ENCODE results near the gene TAGLN3. TPM values are rescaled to one million over a fixed set of nuclear protein-coding genes. Genes with fewer than 3 reads are reported as not detected.

The TAGLN3 gene
- total RNA-seq, 2 donors from 2014 or later = 3.2 TPM; not detected in 1

DNA sequence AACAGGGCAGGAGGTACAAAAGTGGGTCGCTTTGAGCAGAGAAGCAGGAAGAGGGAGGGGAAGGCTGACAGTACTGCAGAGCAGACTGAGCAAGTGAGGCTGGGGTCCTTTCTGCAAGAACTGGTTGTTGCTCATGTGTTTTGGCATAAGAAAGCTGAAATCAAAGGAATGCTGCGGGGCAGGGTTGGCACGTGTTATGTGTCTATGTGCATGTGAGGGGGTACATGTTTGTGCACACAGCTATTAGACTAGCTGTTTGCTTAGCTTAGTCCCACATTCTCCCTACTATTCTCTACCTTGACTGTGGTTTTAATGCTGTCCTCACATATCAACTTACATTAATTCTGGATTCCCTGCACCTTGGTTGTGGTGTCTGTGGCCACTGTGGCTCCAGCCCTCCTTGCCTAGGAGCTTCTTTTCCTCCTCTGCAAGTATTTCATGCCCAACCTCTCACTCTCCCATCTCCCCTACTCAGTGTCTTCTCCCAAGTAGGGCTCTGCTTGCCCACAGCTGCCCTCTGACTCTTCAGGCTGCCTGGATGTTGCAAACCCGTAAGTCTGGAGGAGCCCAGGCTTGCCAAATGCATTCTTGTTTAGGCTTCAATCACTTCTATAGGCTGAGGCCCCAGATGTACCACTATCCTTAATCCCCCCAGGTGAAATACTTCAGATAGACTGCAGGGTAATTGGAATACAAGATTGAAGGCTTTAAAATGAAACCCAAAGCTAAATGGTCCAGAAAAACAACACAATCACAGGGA is 4.8 kb downstream of the TAGLN3 start:
- no peak for DNase-seq (ENCODE audit: low spot score)

DNA sequence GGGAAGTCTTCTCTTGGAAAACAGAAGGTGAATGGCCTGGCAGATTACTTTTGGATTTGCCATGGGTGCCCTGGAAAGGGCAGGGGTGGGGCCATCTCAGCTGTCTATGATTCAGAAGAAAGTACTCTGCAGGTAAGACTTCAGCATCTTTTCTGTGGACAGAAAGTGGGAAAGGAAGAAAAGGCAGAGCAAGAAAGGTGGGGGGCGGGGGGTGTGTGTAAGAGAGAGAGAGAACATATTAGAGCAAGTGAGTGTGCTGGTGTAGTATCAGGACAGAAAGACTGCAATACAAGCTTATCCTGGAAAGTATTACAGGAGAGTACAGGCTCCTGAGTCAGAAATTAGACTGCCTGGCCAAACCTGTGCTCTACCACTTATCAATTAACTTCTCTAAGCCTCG is 5.5 kb downstream of the TAGLN3 start:
- Histone ChIP-seq H3K4me1 (replicated peaks) (no peaks in the 10 kb centered on the region), H3K4me3 (no peak overlapping the region), H3K36me3 (no peaks in the 10 kb centered on the region), H3K27ac (no peak overlapping the region), H3K27me3 (replicated peaks; ENCODE audit: insufficient read depth) (no peaks in the 10 kb centered on the region), H3K9me3 (no peaks in the 10 kb centered on the region)
- TF ChIP-seq, protein P1, sequence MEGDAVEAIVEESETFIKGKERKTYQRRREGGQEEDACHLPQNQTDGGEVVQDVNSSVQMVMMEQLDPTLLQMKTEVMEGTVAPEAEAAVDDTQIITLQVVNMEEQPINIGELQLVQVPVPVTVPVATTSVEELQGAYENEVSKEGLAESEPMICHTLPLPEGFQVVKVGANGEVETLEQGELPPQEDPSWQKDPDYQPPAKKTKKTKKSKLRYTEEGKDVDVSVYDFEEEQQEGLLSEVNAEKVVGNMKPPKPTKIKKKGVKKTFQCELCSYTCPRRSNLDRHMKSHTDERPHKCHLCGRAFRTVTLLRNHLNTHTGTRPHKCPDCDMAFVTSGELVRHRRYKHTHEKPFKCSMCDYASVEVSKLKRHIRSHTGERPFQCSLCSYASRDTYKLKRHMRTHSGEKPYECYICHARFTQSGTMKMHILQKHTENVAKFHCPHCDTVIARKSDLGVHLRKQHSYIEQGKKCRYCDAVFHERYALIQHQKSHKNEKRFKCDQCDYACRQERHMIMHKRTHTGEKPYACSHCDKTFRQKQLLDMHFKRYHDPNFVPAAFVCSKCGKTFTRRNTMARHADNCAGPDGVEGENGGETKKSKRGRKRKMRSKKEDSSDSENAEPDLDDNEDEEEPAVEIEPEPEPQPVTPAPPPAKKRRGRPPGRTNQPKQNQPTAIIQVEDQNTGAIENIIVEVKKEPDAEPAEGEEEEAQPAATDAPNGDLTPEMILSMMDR (IDR thresholded peaks at IDR 0.05) = no peak
- no peak for TF ChIP-seq POLR2A (IDR thresholded peaks at IDR 0.05)
- TF ChIP-seq POLR2AphosphoS5 (IDR thresholded peaks at IDR 0.05) = no peak
- WGBS = 89% methylated on average over 2 of the region's 2 CpGs
- intact Hi-C loops (cut with DNase I) = no loop called here
- DNase-seq (ENCODE audit: low spot score) = no peak

More for the DNA sequence above, 4.8 kb downstream of the TAGLN3 start:
- intact Hi-C loops (cut with DNase I) = no loop called here
- no peak for TF ChIP-seq POLR2AphosphoS5 (IDR thresholded peaks at IDR 0.05)
- no peak for TF ChIP-seq POLR2A (IDR thresholded peaks at IDR 0.05)
- TF ChIP-seq, protein P1 (IDR thresholded peaks at IDR 0.05) = no peak
- no peaks in the 10 kb centered on the region for H3K27me3 ChIP-seq (replicated peaks; ENCODE audit: insufficient read depth)
- no peaks in the 10 kb centered on the region for H3K9me3 ChIP-seq
- H3K4me3 ChIP-seq = no peak overlapping the region
- WGBS = 74% methylated on average over 4 of the region's 4 CpGs
- no peak overlapping the region for H3K27ac ChIP-seq
- H3K4me1 ChIP-seq (replicated peaks) = no peaks in the 10 kb centered on the region
- H3K36me3 ChIP-seq = no peaks in the 10 kb centered on the region

DNA sequence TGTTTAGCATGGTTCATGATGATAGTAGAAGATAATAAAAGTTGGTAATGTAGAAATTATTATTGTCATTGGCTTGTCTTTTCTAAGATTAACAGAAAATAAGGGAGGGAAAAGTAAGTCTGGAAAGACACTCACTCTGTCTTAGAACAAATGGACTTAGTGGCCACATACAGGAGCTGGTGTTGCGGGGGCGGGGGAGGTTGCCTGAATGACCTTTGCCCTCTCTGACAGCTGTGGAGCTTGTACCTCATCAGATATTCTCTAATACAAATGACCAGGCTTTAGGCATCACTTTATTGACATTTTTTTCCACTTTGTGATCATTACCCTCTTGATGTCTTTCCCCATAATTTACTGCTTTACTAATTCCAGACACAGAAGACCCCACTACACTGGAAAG is 5.9 kb downstream of the TAGLN3 start:
- no peak overlapping the region for H3K27ac ChIP-seq
- 80% methylated on average over 2 of the region's 2 CpGs for WGBS
- no peaks in the 10 kb centered on the region for H3K36me3 ChIP-seq
- no peaks in the 10 kb centered on the region for H3K27me3 ChIP-seq (replicated peaks; ENCODE audit: insufficient read depth)
- DNase-seq (ENCODE audit: low spot score) = no peak
- no peaks in the 10 kb centered on the region for H3K4me1 ChIP-seq (replicated peaks)
- intact Hi-C loops (cut with DNase I) = no loop called here
- no peaks in the 10 kb centered on the region for H3K9me3 ChIP-seq
- no peak overlapping the region for H3K4me3 ChIP-seq
- TF ChIP-seq POLR2AphosphoS5 (IDR thresholded peaks at IDR 0.05) = no peak
- TF ChIP-seq, protein P1 (IDR thresholded peaks at IDR 0.05) = no peak
- TF ChIP-seq POLR2A (IDR thresholded peaks at IDR 0.05) = no peak

DNA sequence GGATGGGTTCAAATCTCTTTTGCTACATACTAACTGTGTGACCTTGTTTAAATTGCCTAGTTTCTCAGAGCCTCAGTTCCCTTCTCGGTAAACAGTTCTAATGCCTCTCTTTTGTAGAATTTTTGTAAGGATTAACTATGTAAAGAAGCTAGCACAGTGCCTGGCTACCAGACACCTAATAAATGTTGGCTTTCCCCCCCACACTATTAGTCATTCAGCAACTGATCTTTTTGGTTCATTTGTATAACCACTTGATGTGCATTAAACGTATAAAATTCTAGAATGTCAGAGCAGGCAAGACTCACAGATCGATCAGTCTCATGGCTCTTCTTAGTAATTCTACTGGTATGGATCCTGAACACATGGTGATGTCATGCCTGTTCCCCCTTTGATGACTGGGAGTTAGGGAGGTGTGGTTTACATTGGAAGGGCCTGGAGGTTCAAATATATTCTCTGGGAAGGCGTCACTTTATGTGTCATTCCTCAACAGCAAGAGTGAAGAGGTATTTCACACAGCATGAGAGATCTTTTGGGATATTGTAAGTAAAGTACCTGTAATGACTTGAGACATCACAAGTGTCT is 6.5 kb downstream of the TAGLN3 start:
- Histone ChIP-seq H3K4me3 (no peak overlapping the region), H3K27ac (no peak overlapping the region), H3K36me3 (no peaks in the 10 kb centered on the region), H3K4me1 (replicated peaks) (no peaks in the 10 kb centered on the region), H3K9me3 (no peaks in the 10 kb centered on the region), H3K27me3 (replicated peaks; ENCODE audit: insufficient read depth) (no peaks in the 10 kb centered on the region)
- no peak for DNase-seq (ENCODE audit: low spot score)
- no peak for TF ChIP-seq POLR2A (IDR thresholded peaks at IDR 0.05)
- TF ChIP-seq, protein P1 (IDR thresholded peaks at IDR 0.05) = no peak
- TF ChIP-seq POLR2AphosphoS5 (IDR thresholded peaks at IDR 0.05) = no peak
- WGBS = 72% methylated on average over 4 of the region's 4 CpGs
- intact Hi-C loops (cut with DNase I) = no loop called here

DNA sequence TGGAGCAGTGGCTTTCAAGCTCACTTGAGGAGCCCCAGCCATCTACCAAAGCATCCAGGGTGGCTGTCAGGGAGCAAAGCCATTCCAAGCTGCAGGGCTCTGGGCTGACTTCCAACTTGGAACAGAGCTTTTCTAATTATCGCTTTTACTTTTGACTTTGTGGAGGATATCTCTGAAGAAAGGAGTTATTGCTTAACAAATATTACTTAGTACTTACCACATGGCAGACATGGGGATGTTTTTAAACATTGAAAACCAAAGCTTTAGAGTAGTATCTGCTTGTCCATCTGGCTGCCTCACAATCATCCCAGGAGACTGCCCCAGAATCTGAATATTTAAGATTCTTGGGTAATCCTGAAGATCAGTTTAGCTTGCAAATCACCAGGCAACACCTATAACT is 8.9 kb downstream of the TAGLN3 start:
- WGBS = 19% methylated on average over 1 of the region's 1 CpG
- intact Hi-C loops (cut with DNase I) = no loop called here
- H3K27me3 ChIP-seq (replicated peaks; ENCODE audit: insufficient read depth) = no peaks in the 10 kb centered on the region
- TF ChIP-seq, protein P1 (IDR thresholded peaks at IDR 0.05) = no peak
- TF ChIP-seq POLR2A (IDR thresholded peaks at IDR 0.05) = no peak
- no peak for TF ChIP-seq POLR2AphosphoS5 (IDR thresholded peaks at IDR 0.05)
- DNase-seq (ENCODE audit: low spot score) = no peak
- no peak overlapping the region for H3K27ac ChIP-seq
- no peak overlapping the region for H3K4me3 ChIP-seq
- H3K9me3 ChIP-seq = no peaks in the 10 kb centered on the region
- no peaks in the 10 kb centered on the region for H3K36me3 ChIP-seq
- H3K4me1 ChIP-seq (replicated peaks) = no peaks in the 10 kb centered on the region
